ENCODE data around the gene FAM151A. TPM values are rescaled to one million over a fixed set of nuclear protein-coding genes. Genes with fewer than 3 reads are reported as not detected.

FAM151A gene
- total and polyA plus RNA-seq, 2 donors (not counting 3 experiments of a cell fraction or from before 2014, with no cell fraction given), result not detected

DNA sequence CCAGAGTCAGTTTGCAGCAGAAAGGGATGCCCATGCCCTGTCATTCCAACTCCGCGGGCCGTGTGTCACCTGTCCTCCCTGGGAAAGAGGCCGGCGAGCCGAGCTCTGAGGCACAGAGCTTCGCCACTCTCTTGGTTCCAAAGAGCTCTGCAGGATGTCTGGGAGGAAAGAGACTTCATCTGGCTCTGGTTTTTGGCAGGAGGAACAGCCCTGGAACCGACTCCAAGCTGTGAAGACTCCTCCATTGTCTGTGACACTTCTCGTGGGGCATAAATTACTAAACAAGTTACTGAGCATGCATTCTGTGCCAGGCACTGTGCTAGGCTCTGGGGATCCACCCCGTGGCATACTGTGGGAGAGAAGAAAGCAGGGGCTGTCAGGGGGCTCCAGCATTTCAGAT, 3.9 kb upstream of the FAM151A start:
- BruUV-seq (replicated peaks), result no TSS peak
- dilution Hi-C loops (cut with MboI; ENCODE audit: extremely low pct_ligation_motif_present, low sequenced_read_pairs), result no loop called here
- CTCF ChIA-PET, result no interaction called here

More for the DNA sequence above, 3.9 kb upstream of the FAM151A start:
- intact Hi-C loops (cut with micrococcal nuclease), result no loop called here
- no peak overlapping the region for H3K4me2 ChIP-seq (ENCODE audit: insufficient read depth, low read length)
- POLR2A ChIA-PET, result no interaction called here
- TF ChIP-seq MYC (IDR thresholded peaks at IDR 0.05; ENCODE audit: low read depth, low read length), result no peak
- no peak for TF ChIP-seq GATA2 (IDR thresholded peaks at IDR 0.05; ENCODE audit: insufficient read depth, insufficient read length, low read depth, low read length)
- no peak for TF ChIP-seq FOS (IDR thresholded peaks at IDR 0.05; ENCODE audit: borderline replicate concordance, insufficient read depth, low read length)
- TF ChIP-seq, protein P1, sequence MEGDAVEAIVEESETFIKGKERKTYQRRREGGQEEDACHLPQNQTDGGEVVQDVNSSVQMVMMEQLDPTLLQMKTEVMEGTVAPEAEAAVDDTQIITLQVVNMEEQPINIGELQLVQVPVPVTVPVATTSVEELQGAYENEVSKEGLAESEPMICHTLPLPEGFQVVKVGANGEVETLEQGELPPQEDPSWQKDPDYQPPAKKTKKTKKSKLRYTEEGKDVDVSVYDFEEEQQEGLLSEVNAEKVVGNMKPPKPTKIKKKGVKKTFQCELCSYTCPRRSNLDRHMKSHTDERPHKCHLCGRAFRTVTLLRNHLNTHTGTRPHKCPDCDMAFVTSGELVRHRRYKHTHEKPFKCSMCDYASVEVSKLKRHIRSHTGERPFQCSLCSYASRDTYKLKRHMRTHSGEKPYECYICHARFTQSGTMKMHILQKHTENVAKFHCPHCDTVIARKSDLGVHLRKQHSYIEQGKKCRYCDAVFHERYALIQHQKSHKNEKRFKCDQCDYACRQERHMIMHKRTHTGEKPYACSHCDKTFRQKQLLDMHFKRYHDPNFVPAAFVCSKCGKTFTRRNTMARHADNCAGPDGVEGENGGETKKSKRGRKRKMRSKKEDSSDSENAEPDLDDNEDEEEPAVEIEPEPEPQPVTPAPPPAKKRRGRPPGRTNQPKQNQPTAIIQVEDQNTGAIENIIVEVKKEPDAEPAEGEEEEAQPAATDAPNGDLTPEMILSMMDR (IDR thresholded peaks at IDR 0.05; ENCODE audit: extremely low read depth in 1 of 2, insufficient read depth in 1 of 2, low read depth in 1 of 2, low read length in 2 of 2), result no peak
- TF ChIP-seq, protein P2, sequence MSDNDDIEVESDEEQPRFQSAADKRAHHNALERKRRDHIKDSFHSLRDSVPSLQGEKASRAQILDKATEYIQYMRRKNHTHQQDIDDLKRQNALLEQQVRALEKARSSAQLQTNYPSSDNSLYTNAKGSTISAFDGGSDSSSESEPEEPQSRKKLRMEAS (IDR thresholded peaks at IDR 0.05; ENCODE audit: insufficient read depth, insufficient read length), result no peak
- no peak for TF ChIP-seq EZH2 (IDR thresholded peaks at IDR 0.05; ENCODE audit: borderline replicate concordance, low read depth, low read length, severe bottlenecking)
- TF ChIP-seq JUN (IDR thresholded peaks at IDR 0.05; ENCODE audit: borderline replicate concordance, insufficient read depth, insufficient read length, low read depth), result no peak
- TF ChIP-seq POLR2A (IDR thresholded peaks at IDR 0.05; ENCODE audit: low read depth, low read length), result no peak
- no peaks in the 10 kb centered on the region for H3K9me1 ChIP-seq (replicated peaks; ENCODE audit: control insufficient read depth, extremely low read depth, insufficient read depth, low read length)
- H3K36me3 ChIP-seq (ENCODE audit: control insufficient read depth in 2 of 2, extremely low read depth in 1 of 2, insufficient read depth in 2 of 2, low read length in 2 of 2), result no peaks in the 10 kb centered on the region
- no peak for FAIRE-seq
- no peaks in the 10 kb centered on the region for H3K9me3 ChIP-seq (replicated peaks; ENCODE audit: control insufficient read depth, insufficient read depth, low read length)
- H3K79me2 ChIP-seq (ENCODE audit: control insufficient read depth, insufficient read depth, low read length), result no peaks in the 10 kb centered on the region
- no peak for DNase-seq (ENCODE audit: low read depth, low spot score)
- H3K27ac ChIP-seq (ENCODE audit: insufficient read depth, low read depth, low read length), result no peak overlapping the region
- no peaks in the 10 kb centered on the region for H4K20me1 ChIP-seq (replicated peaks; ENCODE audit: control insufficient read depth, extremely low read depth, insufficient read depth, low read length)
- no peak overlapping the region for H3K4me3 ChIP-seq (replicated peaks in 1 of 3; ENCODE audit: insufficient read depth in 1 of 3, low read depth in 1 of 3, low read length in 3 of 3)
- H3K4me1 ChIP-seq (ENCODE audit: control insufficient read depth, extremely low read depth, insufficient read depth, low read length), result no peaks in the 10 kb centered on the region
- peaks cover 4 to 9% of the 10 kb centered on the region in 2 experiments for H3K27me3 ChIP-seq (ENCODE audit: control insufficient read depth in 2 of 2, insufficient read depth in 2 of 2, low read length in 2 of 2)
- H3K9ac ChIP-seq (replicated peaks; ENCODE audit: extremely low read depth, insufficient read depth, low read length), result no peak overlapping the region
- H2AFZ ChIP-seq (ENCODE audit: low read depth, low read length), result no peak overlapping the region

Measured in endothelial cell of umbilical vein (primary cell).